Smooth muscle cell (in vitro differentiated cells): ENCODE results near the gene SH3YL1. TPM values are rescaled to one million over a fixed set of nuclear protein-coding genes. Genes with fewer than 3 reads are reported as not detected.
"Not testable (repeated sequence)": the region's sequence is repeated elsewhere in the genome, so short reads cannot be mapped to it uniquely, and the experiment has no call there.

Source experiments
- DNase-seq: peaks from one replicate; lab custom pipeline; 2025; ENCODE audit not compliant: unreplicated experiment; lab: John Stamatoyannopoulos, UW
- H2AFZ ChIP-seq: fragments of 200-600 bp; sonication (generic); 2 replicates; pipeline ENCODE4 v1.6.0; 2016; ENCODE audit warnings: antibody characterized with exemption, low read depth, mild to moderate bottlenecking
- H3F3A ChIP-seq: fragments of 200-600 bp; sonication (generic); 2 replicates; pipeline ENCODE4 v1.6.0; 2017; ENCODE audit warnings: antibody characterized with exemption, low read depth
- H3K27ac ChIP-seq: fragments of 200-600 bp; sonication (generic); 2 replicates; pipeline ENCODE4 v1.5.1; 2016; ENCODE audit warnings: low read depth, mild to moderate bottlenecking
- H3K27me3 ChIP-seq: fragments of 200-600 bp; sonication (generic); 2 replicates; pipeline ENCODE4 v1.6.1; 2016; ENCODE audit warnings: low read depth, mild to moderate bottlenecking
- H3K36me3 ChIP-seq: fragments of 200-600 bp; sonication (generic); 2 replicates; pipeline ENCODE4 v1.5.1; 2016; ENCODE audit warnings: low read depth
- H3K4me1 ChIP-seq: fragments of 200-600 bp; sonication (generic); 2 replicates; pipeline ENCODE4 v1.5.1; 2016; ENCODE audit warnings: low read depth
- H3K4me2 ChIP-seq: fragments of 200-600 bp; sonication (generic); 2 replicates; pipeline ENCODE4 v1.6.0; 2016; ENCODE audit warnings: mild to moderate bottlenecking
- H3K4me3 ChIP-seq: fragments of 200-600 bp; sonication (generic); 2 replicates; pipeline ENCODE4 v1.5.1; 2016; ENCODE audit warnings: mild to moderate bottlenecking
- H3K79me2 ChIP-seq: fragments of 200-600 bp; sonication (generic); 2 replicates; pipeline ENCODE4 v1.6.0; 2016; ENCODE audit warnings: low read depth, mild to moderate bottlenecking
- H3K9ac ChIP-seq: fragments of 200-600 bp; sonication (generic); 2 replicates; pipeline ENCODE4 v1.6.0; 2016; ENCODE audit warnings: low read depth
- H3K9me3 ChIP-seq: fragments of 200-600 bp; sonication (generic); replicated peaks from 2 replicates; pipeline ENCODE4 v1.5.1; 2016; ENCODE audit warnings: low read depth
- H4K20me1 ChIP-seq: fragments of 200-600 bp; sonication (generic); 2 replicates; pipeline ENCODE4 v1.6.0; 2016; ENCODE audit warnings: low read depth
- WGBS: methylation state at CpG from one replicate; pipeline ENCODE4 v1.1.7; 2016; ENCODE audit warnings: low lambda C conversion rate; 5-methylcytosine and 5-hydroxymethylcytosine counted together
- polyA plus RNA-seq: library from polyadenylated mRNA; unstranded; fragments of >200 nt; fragmentation: Nextera tagmentation; extraction: Ambion mirVana; gene quantifications from 2 replicates; pipeline ENCODE4 v1.2.1, GENCODE V29; 2016
- total RNA-seq: library from RNA; depleted of rRNA; stranded (reverse); fragments of >200 nt; gene quantifications from 2 replicates; pipeline ENCODE4 v1.2.3, GENCODE V29; 2014
- TF ChIP-seq, protein P1 (sequence below): fragments of 200-600 bp; sonication (generic); IDR thresholded peaks from 2 replicates; pipeline ENCODE4 v1.5.1; 2017; ENCODE audit warnings: borderline replicate concordance, mild to moderate bottlenecking, antibody characterized with exemption; ENCODE audit not compliant: insufficient read depth, poor library complexity, severe bottlenecking

The SH3YL1 gene
- total and polyA plus RNA-seq, 2 experiments from 2014 or later: 12.1 to 42.8 TPM

DNA sequence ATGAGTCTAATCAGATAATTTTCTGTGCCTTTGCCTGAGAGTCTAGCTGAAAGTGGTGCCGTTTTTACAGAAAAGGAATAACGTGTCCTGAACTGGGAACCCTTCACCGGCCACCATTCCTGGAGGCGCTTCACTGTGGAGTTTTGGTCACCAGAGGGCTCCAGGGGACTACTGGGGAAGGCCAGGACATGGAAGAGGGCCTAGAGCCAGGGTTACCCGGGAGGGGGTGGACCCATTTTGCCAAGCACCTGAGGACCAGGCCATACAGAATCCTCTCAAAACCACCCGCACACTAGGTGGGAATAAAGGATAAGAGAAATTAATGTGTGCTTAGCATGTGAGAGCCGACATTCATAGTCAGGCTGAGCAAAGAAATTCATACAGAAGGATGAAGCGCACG lies 91.7 kb downstream of the SH3YL1 start:
- not testable (repeated sequence) for H3K4me3 ChIP-seq, H3K4me2 ChIP-seq, H4K20me1 ChIP-seq, H3K27ac ChIP-seq, H3K9me3 ChIP-seq, H3K79me2 ChIP-seq, H3K27me3 ChIP-seq, H3F3A ChIP-seq, H3K36me3 ChIP-seq, H3K4me1 ChIP-seq, H2AFZ ChIP-seq, H3K9ac ChIP-seq, DNase-seq
- WGBS: 74% methylated on average over 9 of the region's 9 CpGs
- TF ChIP-seq, protein P1, sequence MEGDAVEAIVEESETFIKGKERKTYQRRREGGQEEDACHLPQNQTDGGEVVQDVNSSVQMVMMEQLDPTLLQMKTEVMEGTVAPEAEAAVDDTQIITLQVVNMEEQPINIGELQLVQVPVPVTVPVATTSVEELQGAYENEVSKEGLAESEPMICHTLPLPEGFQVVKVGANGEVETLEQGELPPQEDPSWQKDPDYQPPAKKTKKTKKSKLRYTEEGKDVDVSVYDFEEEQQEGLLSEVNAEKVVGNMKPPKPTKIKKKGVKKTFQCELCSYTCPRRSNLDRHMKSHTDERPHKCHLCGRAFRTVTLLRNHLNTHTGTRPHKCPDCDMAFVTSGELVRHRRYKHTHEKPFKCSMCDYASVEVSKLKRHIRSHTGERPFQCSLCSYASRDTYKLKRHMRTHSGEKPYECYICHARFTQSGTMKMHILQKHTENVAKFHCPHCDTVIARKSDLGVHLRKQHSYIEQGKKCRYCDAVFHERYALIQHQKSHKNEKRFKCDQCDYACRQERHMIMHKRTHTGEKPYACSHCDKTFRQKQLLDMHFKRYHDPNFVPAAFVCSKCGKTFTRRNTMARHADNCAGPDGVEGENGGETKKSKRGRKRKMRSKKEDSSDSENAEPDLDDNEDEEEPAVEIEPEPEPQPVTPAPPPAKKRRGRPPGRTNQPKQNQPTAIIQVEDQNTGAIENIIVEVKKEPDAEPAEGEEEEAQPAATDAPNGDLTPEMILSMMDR: peak; percentile 37

GRCh38 chr2:169741-170140 lies 94.1 kb downstream of the SH3YL1 start:
- H3K36me3 ChIP-seq: no peaks in the 10 kb centered on the region
- H3K4me2 ChIP-seq: no peak overlapping the region
- H3K79me2 ChIP-seq: no peaks in the 10 kb centered on the region
- H3K4me1 ChIP-seq: no peaks in the 10 kb centered on the region
- H3F3A ChIP-seq: no peaks in the 10 kb centered on the region
- H3K27ac ChIP-seq: no peak overlapping the region
- H3K9ac ChIP-seq: no peak overlapping the region
- TF ChIP-seq, protein P1: no peak
- 72% methylated on average over 3 of the region's 3 CpGs for WGBS
- no peaks in the 10 kb centered on the region for H3K9me3 ChIP-seq
- H2AFZ ChIP-seq: no peak overlapping the region
- no peak for DNase-seq
- H4K20me1 ChIP-seq: no peaks in the 10 kb centered on the region
- no peaks in the 10 kb centered on the region for H3K27me3 ChIP-seq
- no peak overlapping the region for H3K4me3 ChIP-seq

Other genes with a start within 250 kb of the SH3YL1 start
- 2.3 and 3.0 TPM in 2 replicates for gene FAM110C, start 217.5 kb downstream of the SH3YL1 start, total RNA-seq
- 0.14 and 0.16 TPM in 2 replicates for gene FAM110C, start 217.5 kb downstream of the SH3YL1 start, polyA plus RNA-seq
- gene ACP1, start 915 bp upstream of the SH3YL1 start, total RNA-seq: 168 and 182 TPM in 2 replicates
- 168 and 191 TPM in 2 replicates for gene ACP1, start 915 bp upstream of the SH3YL1 start, polyA plus RNA-seq
- 0.67 TPM in 1 of 2 replicates, not detected in the other for gene ALKAL2, start 24.1 kb upstream of the SH3YL1 start, total RNA-seq
- gene ALKAL2, start 24.1 kb upstream of the SH3YL1 start, polyA plus RNA-seq: 0.58 and 1.7 TPM in 2 replicates